HepG2 (cell line): ENCODE measurements around the gene JMJD1C. TPM values are rescaled to one million over a fixed set of nuclear protein-coding genes. Genes with fewer than 3 reads are reported as not detected.

Source experiments
- CBX5 ChIP-seq: sonication (generic); formaldehyde crosslinking; IDR thresholded peaks from 2 replicates; pipeline ENCODE4 v1.4.0; 2020; ENCODE audit warnings: missing genetic modification reagents, borderline replicate concordance
- GFI1 ChIP-seq: sonication (generic); formaldehyde crosslinking; IDR thresholded peaks from 2 replicates; pipeline ENCODE4 v1.5.0; 2020; ENCODE audit warnings: missing genetic modification reagents, mild to moderate bottlenecking, borderline replicate concordance
- KAT7 ChIP-seq: IDR thresholded peaks from 2 replicates; pipeline ENCODE4 v1.6.1; 2018; ENCODE audit warnings: borderline replicate concordance, missing compliant biosample characterization
- NCOA5 ChIP-seq: sonication (generic); formaldehyde crosslinking; IDR thresholded peaks from 2 replicates; pipeline ENCODE4 v1.4.0; 2020; ENCODE audit warnings: missing genetic modification reagents
- NFYC ChIP-seq: IDR thresholded peaks from 2 replicates; pipeline ENCODE4 v1.6.1; 2016; ENCODE audit warnings: missing genetic modification reagents, missing compliant biosample characterization
- SAP130 ChIP-seq: IDR thresholded peaks from 2 replicates; pipeline ENCODE4 v1.6.1; 2016; ENCODE audit warnings: low read depth
- SMAD9 ChIP-seq: sonication (generic); formaldehyde crosslinking; IDR thresholded peaks from 2 replicates; pipeline ENCODE4 v1.5.1; 2020; ENCODE audit warnings: mild to moderate bottlenecking, missing genetic modification reagents
- THAP8 ChIP-seq: sonication (generic); formaldehyde crosslinking; IDR thresholded peaks from 2 replicates; pipeline ENCODE4 v1.5.1; 2020; ENCODE audit warnings: missing genetic modification reagents, mild to moderate bottlenecking, borderline replicate concordance
- TOPORS ChIP-seq: sonication (generic); formaldehyde crosslinking; IDR thresholded peaks from 2 replicates; pipeline ENCODE4 v1.8.0; 2023; ENCODE audit warnings: mild to moderate bottlenecking, missing genetic modification reagents
- ZBTB25 ChIP-seq: IDR thresholded peaks from 2 replicates; pipeline ENCODE4 v1.6.1; 2018; ENCODE audit warnings: missing genetic modification reagents
- ZBTB34 ChIP-seq: sonication (generic); formaldehyde crosslinking; IDR thresholded peaks from 2 replicates; pipeline ENCODE4 v1.8.0; 2022; ENCODE audit warnings: mild to moderate bottlenecking, missing genetic modification reagents
- ZFAT ChIP-seq: sonication (generic); formaldehyde crosslinking; conservative IDR thresholded peaks from 2 replicates; pipeline ENCODE4 v1.8.1; 2023; ENCODE audit warnings: missing genetic modification reagents, inconsistent platforms
- ZNF704 ChIP-seq: sonication (generic); formaldehyde crosslinking; IDR thresholded peaks from 2 replicates; pipeline ENCODE4 v1.8.1; 2023; ENCODE audit warnings: mild to moderate bottlenecking, inconsistent platforms, moderate library complexity, missing genetic modification reagents, borderline replicate concordance
- ZNF878 ChIP-seq: sonication (generic); formaldehyde crosslinking; IDR thresholded peaks from 2 replicates; pipeline ENCODE4 v1.8.1; 2023; ENCODE audit warnings: mild to moderate bottlenecking, missing genetic modification reagents, moderate library complexity
- polyA plus RNA-seq, 8 experiments: library from polyadenylated mRNA; depleted of rRNA in 3 of 8; stranded (reverse) in 7 of 8; unstranded in 1 of 8; fragments of >200 nt; fragmentation: Illumina TruSeq in 4 of 8; extraction: Trizol in 4 of 8; gene quantifications; 2 replicates each; pipeline versions ENCODE4 v1.2.1 to v1.2.3, GENCODE V29; 2011 to 2016; ENCODE audit warnings: low read depth in 4 of 8, missing spikeins in 1 of 8, mixed read lengths in 1 of 8; ENCODE audit not compliant: insufficient read depth in 1 of 8
- total RNA-seq, 5 experiments: library from RNA; depleted of rRNA; stranded (reverse); fragments of >200 nt; fragmentation: Illumina TruSeq; extraction: Trizol; gene quantifications; 2 replicates each; pipeline ENCODE4 v1.2.3, GENCODE V29; 2016; ENCODE audit warnings: low read depth in 1 of 5
- TF ChIP-seq, protein P1 (sequence below), 2 experiments: sonication (generic) in 1 of 2; formaldehyde crosslinking in 1 of 2; IDR thresholded peaks; 2 replicates each; pipeline versions ENCODE4 v1.4.0 to v1.6.1; 2018 to 2020; ENCODE audit warnings: missing genetic modification reagents in 2 of 2, borderline replicate concordance in 1 of 2, low read depth in 1 of 2, mild to moderate bottlenecking in 1 of 2, missing biosample characterization in 1 of 2
- TF ChIP-seq, protein P2 (sequence below): sonication (generic); formaldehyde crosslinking; IDR thresholded peaks from 2 replicates; pipeline ENCODE4 v1.8.1; 2023; ENCODE audit warnings: mild to moderate bottlenecking, moderate library complexity, missing genetic modification reagents
- TF ChIP-seq, protein P3 (sequence below): conservative IDR thresholded peaks from 2 replicates; pipeline ENCODE4 v1.6.1; 2018; ENCODE audit warnings: missing genetic modification reagents
- TF ChIP-seq, protein P4 (sequence below): IDR thresholded peaks from 2 replicates; pipeline ENCODE4 v1.6.1; 2016; ENCODE audit warnings: control low read depth

Gene JMJD1C
- total and polyA plus RNA-seq, 2 of the 13 experiments (the other 11 are each of a cell fraction or from before 2014, with no cell fraction given): 42.3 to 42.7 TPM

DNA sequence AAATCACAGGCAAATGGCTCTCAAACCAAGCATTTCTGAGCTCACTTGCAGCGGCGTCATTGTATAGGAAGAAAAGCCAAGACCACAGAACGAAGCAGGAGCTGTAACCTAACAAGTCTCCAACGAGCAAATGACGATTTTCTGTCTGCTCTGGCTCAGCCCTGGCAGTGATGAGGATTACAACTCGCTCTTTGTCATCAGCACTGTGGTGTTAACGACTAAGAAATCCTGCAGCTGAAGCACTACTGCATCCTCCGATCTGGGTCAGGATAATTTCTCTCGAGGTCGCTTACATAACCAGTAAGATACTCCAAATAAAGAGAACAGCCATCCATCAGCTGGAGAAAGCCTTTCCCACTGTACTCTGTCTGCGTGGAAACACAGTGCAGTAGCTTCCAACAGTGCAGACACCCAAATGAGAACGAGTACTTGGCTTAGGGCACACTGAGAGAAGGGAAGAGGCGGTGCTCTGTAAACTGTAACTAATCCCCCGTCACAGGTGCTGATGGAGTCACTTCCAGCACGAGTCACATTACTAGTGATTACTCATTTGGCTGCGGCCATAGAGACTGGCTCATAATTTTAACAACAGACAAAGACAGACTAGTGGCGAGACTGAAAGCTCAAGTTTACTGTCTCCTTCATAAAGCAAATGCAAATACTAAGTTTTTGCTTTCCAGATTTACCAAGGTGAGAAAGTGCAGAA is 196.8 kb downstream of the JMJD1C start (continued):
- TF ChIP-seq ZBTB34: no peak
- TF ChIP-seq ZNF878 (CRISPR knock-in tag): peak; percentile 77
- TF ChIP-seq, protein P1, sequence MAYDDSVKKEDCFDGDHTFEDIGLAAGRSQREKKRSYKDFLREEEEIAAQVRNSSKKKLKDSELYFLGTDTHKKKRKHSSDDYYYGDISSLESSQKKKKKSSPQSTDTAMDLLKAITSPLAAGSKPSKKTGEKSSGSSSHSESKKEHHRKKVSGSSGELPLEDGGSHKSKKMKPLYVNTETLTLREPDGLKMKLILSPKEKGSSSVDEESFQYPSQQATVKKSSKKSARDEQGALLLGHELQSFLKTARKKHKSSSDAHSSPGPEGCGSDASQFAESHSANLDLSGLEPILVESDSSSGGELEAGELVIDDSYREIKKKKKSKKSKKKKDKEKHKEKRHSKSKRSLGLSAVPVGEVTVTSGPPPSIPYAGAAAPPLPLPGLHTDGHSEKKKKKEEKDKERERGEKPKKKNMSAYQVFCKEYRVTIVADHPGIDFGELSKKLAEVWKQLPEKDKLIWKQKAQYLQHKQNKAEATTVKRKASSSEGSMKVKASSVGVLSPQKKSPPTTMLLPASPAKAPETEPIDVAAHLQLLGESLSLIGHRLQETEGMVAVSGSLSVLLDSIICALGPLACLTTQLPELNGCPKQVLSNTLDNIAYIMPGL (CRISPR knock-in tag; IDR thresholded peaks at IDR 0.05; ENCODE audit: borderline replicate concordance in 1 of 2, low read depth in 1 of 2): peak; percentile 47 to 78; a peak in 3 of 4 replicates
- TF ChIP-seq ZFAT: no peak
- TF ChIP-seq TOPORS (CRISPR knock-in tag): peak; percentile 56; the same call in 1 of the 2 replicates
- peak; percentile 89; the same call in 1 of the 2 replicates for TF ChIP-seq CBX5 (CRISPR knock-in tag)
- no peak for TF ChIP-seq NFYC (CRISPR knock-in tag)
- TF ChIP-seq NCOA5 (CRISPR knock-in tag): no peak
- TF ChIP-seq SMAD9: no peak
- TF ChIP-seq, protein P2, sequence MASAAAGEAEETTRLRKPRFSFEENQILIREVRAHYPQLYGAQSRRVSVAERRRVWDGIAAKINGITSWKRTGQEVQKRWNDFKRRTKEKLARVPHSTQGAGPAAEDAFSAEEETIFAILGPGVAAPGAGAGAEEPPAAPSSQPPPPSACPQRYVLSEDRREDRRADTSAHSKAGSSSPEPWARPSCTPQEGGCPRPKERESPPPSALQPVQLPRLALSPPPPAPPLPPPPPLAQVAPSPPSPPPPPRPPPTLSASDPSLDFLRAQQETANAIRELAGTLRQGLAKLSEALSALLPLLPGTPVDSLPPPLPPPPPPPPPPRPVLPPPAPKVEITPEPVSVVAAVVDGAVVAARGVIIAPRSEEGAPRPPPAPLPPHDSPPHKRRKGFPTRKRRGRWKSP (CRISPR knock-in tag): peak; percentile 71; the same call in 1 of the 2 replicates
- TF ChIP-seq ZBTB25 (CRISPR knock-in tag): peak; percentile 26; the same call in 1 of the 2 replicates
- TF ChIP-seq, protein P3, sequence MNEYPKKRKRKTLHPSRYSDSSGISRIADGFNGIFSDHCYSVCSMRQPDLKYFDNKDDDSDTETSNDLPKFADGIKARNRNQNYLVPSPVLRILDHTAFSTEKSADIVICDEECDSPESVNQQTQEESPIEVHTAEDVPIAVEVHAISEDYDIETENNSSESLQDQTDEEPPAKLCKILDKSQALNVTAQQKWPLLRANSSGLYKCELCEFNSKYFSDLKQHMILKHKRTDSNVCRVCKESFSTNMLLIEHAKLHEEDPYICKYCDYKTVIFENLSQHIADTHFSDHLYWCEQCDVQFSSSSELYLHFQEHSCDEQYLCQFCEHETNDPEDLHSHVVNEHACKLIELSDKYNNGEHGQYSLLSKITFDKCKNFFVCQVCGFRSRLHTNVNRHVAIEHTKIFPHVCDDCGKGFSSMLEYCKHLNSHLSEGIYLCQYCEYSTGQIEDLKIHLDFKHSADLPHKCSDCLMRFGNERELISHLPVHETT (CRISPR knock-in tag): no peak
- TF ChIP-seq SAP130 (CRISPR knock-in tag): peak; percentile 94
- TF ChIP-seq KAT7 (CRISPR knock-in tag): peak; percentile 63; the same call in 1 of the 2 replicates
- TF ChIP-seq, protein P4, sequence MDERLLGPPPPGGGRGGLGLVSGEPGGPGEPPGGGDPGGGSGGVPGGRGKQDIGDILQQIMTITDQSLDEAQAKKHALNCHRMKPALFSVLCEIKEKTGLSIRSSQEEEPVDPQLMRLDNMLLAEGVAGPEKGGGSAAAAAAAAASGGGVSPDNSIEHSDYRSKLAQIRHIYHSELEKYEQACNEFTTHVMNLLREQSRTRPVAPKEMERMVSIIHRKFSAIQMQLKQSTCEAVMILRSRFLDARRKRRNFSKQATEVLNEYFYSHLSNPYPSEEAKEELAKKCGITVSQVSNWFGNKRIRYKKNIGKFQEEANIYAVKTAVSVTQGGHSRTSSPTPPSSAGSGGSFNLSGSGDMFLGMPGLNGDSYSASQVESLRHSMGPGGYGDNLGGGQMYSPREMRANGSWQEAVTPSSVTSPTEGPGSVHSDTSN (CRISPR knock-in tag): no peak
- no peak for TF ChIP-seq GFI1 (CRISPR knock-in tag)
- peak; percentile 26; the same call in 1 of the 2 replicates for TF ChIP-seq ZNF704 (CRISPR knock-in tag)
- no peak for TF ChIP-seq THAP8 (CRISPR knock-in tag)
